Activated gamma-delta T cell (primary cell): ENCODE data around the gene TEX14.
"Not testable (repeated sequence)": the region's sequence is repeated elsewhere in the genome, so short reads cannot be mapped to it uniquely, and the experiment has no call there.

Experiments
- DNase-seq: peaks from one replicate; lab custom pipeline; 2025; lab: John Stamatoyannopoulos, UW

The TEX14 gene

GRCh38 chr17:58688521-58688920, 3.3 kb downstream of the TEX14 start:
- no peak for DNase-seq

GRCh38 chr17:58686980-58687379, 4.9 kb downstream of the TEX14 start:
- no peak for DNase-seq

- not testable (repeated sequence) for DNase-seq
These were observed 7.4 kb downstream of the TEX14 start for GRCh38 chr17:58684462-58684861.

GRCh38 chr17:58684003-58684402, 7.8 kb downstream of the TEX14 start:
- DNase-seq = no peak

GRCh38 chr17:58680038-58680369, 11.8 kb downstream of the TEX14 start:
- DNase-seq = no peak

- DNase-seq = no peak
These were observed 12.4 kb downstream of the TEX14 start for GRCh38 chr17:58679263-58680037.

- DNase-seq = not testable (repeated sequence)
These were observed 13.6 kb downstream of the TEX14 start for GRCh38 chr17:58678287-58678686.

- DNase-seq = no peak
These were observed 14.5 kb downstream of the TEX14 start for GRCh38 chr17:58677194-58677880.

GRCh38 chr17:58671969-58672368, 19.9 kb downstream of the TEX14 start:
- DNase-seq = no peak

- no peak for DNase-seq
These were observed 22.0 kb downstream of the TEX14 start for GRCh38 chr17:58669853-58670252.

- DNase-seq = no peak
These were observed 23.3 kb downstream of the TEX14 start for GRCh38 chr17:58668598-58668935.

- DNase-seq = no peak
These were observed 23.8 kb downstream of the TEX14 start for GRCh38 chr17:58667934-58668597.

GRCh38 chr17:58666858-58667267, 25.0 kb downstream of the TEX14 start:
- DNase-seq = no peak

- DNase-seq = no peak
These were observed 25.6 kb downstream of the TEX14 start for GRCh38 chr17:58665946-58666857.

- DNase-seq = no peak
These were observed 27.5 kb downstream of the TEX14 start for GRCh38 chr17:58664302-58664701.

- DNase-seq = no peak
These were observed 30.3 kb downstream of the TEX14 start for GRCh38 chr17:58661499-58661898.

- DNase-seq = no peak
These were observed 31.2 kb downstream of the TEX14 start for GRCh38 chr17:58660621-58661020.

GRCh38 chr17:58659714-58660084, 32.1 kb downstream of the TEX14 start:
- not testable (repeated sequence) for DNase-seq

GRCh38 chr17:58658804-58659713, 32.8 kb downstream of the TEX14 start:
- no peak for DNase-seq

- not testable (repeated sequence) for DNase-seq
These were observed 33.7 kb downstream of the TEX14 start for GRCh38 chr17:58657962-58658803.
